Subcutaneous abdominal adipose tissue (tissue), 5 donors: Measurements from ENCODE around the gene TTC34.
"Not testable (repeated sequence)": the region's sequence is repeated elsewhere in the genome, so short reads cannot be mapped to it uniquely, and the experiment has no call there.

Source experiments
- H3K27ac ChIP-seq: one replicate; pipeline ENCODE4 v1.7.0; 2013; ENCODE audit warnings: low read depth, mild to moderate bottlenecking, inconsistent platforms, low read length, moderate library complexity
- H3K27me3 ChIP-seq, 5 donors: one replicate each; pipeline ENCODE4 v1.7.0; 2013; ENCODE audit warnings: low read length in 5 of 5, inconsistent platforms in 1 of 5; ENCODE audit not compliant: control insufficient read depth in 5 of 5, insufficient read depth in 4 of 5
- H3K36me3 ChIP-seq, 5 donors: one replicate each; pipeline ENCODE4 v1.7.0; 2013; ENCODE audit warnings: low read length in 5 of 5; ENCODE audit not compliant: control insufficient read depth in 5 of 5, insufficient read depth in 5 of 5
- H3K4me1 ChIP-seq, 5 donors: one replicate each; pipeline ENCODE4 v1.7.0; 2013; ENCODE audit warnings: low read length in 5 of 5, mild to moderate bottlenecking in 3 of 5, moderate library complexity in 1 of 5; ENCODE audit not compliant: control insufficient read depth in 5 of 5, insufficient read depth in 5 of 5
- H3K4me3 ChIP-seq, 5 donors: one replicate each; pipeline ENCODE4 v1.7.0; 2013; ENCODE audit warnings: low read length in 5 of 5, low read depth in 1 of 5
- H3K9ac ChIP-seq, 5 donors: one replicate each; pipeline ENCODE4 v1.7.0; 2013; ENCODE audit warnings: low read length in 5 of 5, mild to moderate bottlenecking in 4 of 5, moderate library complexity in 3 of 5
- H3K9me3 ChIP-seq, 5 donors: one replicate each; pipeline ENCODE4 v1.7.0; 2013; ENCODE audit warnings: low read length in 5 of 5; ENCODE audit not compliant: control insufficient read depth in 5 of 5
- donor health status: healthy.
- donor health status: healthy.
- donor health status: healthy.
- donor health status: healthy.
- donor health status: healthy.

TTC34 gene

DNA sequence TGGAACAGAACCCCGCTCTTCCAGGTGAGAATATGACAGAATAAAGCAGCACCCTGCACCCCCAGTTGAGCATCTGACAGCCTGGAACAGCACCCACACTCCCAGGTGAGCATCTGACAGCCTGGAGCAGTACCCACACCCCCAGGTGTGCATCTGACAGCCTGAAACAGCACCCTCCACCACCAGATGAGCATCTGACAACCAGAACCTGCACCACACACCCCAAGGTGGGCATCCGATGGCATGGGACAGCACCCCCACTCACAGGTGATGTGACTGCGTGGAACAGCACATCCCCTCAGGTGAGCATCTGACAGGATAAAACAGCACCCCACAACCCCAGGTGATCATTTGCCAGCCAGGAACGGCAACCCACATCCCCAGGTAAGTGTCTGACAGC, 26.2 kb downstream of the TTC34 start:
- H3K27me3 ChIP-seq, H3K9ac ChIP-seq, H3K27ac ChIP-seq, H3K4me3 ChIP-seq, H3K4me1 ChIP-seq, H3K36me3 ChIP-seq, H3K9me3 ChIP-seq: not testable (repeated sequence)

GRCh38 chr1:2768052-2768451, 33.4 kb downstream of the TTC34 start:
- H3K36me3 ChIP-seq, H3K27ac ChIP-seq, H3K4me3 ChIP-seq, H3K4me1 ChIP-seq, H3K27me3 ChIP-seq, H3K9ac ChIP-seq, H3K9me3 ChIP-seq: not testable (repeated sequence)

DNA sequence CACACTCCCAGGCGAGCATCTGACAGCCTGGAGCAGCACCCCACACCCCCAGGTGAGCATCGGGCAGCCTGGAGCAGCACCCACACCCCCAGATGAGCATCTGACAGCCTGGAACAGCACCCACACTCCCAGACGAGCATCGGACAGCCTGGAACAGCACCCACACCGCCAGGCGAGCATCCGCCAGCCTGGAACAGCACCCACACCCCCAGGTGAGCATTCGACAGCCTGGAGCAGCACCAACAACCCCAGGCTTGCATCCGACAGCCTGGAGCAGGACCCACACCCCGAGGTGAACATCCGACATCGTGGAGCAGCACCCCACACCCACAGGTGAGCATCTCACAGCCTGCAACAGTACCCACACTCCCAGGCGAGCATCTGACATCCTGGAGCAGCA, 42.1 kb downstream of the TTC34 start:
- H3K9ac ChIP-seq, H3K4me1 ChIP-seq, H3K9me3 ChIP-seq, H3K27me3 ChIP-seq, H3K4me3 ChIP-seq, H3K36me3 ChIP-seq, H3K27ac ChIP-seq: not testable (repeated sequence)

DNA sequence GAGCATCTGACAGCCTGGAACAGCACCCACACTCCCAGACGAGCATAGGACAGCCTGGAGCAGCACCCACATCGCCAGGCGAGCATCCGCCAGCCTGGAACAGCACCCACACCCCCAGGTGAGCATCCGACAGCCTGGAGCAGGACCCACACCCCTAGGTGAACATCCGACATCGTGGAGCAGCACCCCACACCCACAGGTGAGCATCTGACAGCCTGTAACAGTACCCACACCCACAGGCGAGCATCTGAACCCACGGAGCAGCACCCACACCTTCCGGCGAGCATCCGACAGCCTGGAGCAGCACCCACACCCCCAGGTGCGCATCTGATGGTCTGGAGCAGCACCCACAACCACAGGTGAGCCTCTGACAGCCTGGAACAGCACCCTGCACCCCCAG, 44.0 kb downstream of the TTC34 start:
- not testable (repeated sequence) for H3K9ac ChIP-seq, H3K4me1 ChIP-seq, H3K9me3 ChIP-seq, H3K4me3 ChIP-seq, H3K27ac ChIP-seq, H3K36me3 ChIP-seq, H3K27me3 ChIP-seq

DNA sequence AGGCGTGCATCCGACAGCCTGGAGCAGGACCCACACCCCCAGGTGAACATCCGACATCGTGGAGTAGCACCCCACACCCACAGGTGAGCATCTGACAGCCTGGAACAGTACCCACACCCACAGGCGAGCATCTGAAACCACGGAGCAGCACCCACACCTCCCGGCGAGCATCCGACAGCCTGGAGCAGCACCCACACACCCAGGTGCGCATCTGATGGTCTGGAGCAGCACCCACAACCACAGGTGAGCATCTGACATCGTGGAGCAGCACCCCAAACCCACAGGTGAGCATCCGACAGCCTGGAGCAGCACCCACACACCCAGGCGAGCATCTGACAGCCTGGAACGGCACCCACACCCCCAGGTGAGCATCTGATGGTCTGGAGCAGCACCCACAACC, 46.1 kb downstream of the TTC34 start:
- H3K36me3 ChIP-seq, H3K9me3 ChIP-seq, H3K27ac ChIP-seq, H3K4me1 ChIP-seq, H3K9ac ChIP-seq, H3K4me3 ChIP-seq, H3K27me3 ChIP-seq: not testable (repeated sequence)

GRCh38 chr1:2754597-2754996, 46.9 kb downstream of the TTC34 start:
- H3K9me3 ChIP-seq, H3K36me3 ChIP-seq, H3K27ac ChIP-seq, H3K27me3 ChIP-seq, H3K4me1 ChIP-seq, H3K4me3 ChIP-seq, H3K9ac ChIP-seq: not testable (repeated sequence)

DNA sequence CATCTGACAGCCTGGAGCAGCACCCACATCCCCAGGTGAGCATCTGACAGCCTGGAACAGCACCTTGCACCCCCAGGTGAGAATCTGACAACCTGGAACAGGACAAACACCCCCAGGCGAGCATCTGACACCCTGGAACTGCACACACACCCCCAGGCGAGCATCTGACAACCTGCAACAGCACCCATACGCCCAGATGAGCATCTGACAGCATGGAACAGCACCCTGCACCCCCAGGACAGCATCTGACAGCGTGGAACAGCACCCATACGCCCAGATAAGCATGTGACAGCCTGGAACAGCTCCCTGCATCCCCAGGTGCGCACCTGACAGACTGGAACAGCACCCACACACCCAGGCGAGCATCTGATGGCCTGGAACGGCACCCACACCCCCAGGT, 49.0 kb downstream of the TTC34 start:
- not testable (repeated sequence) for H3K27ac ChIP-seq, H3K27me3 ChIP-seq, H3K9ac ChIP-seq, H3K36me3 ChIP-seq, H3K9me3 ChIP-seq, H3K4me3 ChIP-seq, H3K4me1 ChIP-seq

GRCh38 chr1:2751866-2752265, 49.6 kb downstream of the TTC34 start:
- not testable (repeated sequence) for H3K27me3 ChIP-seq, H3K9ac ChIP-seq, H3K4me1 ChIP-seq, H3K9me3 ChIP-seq, H3K4me3 ChIP-seq, H3K27ac ChIP-seq, H3K36me3 ChIP-seq

- not testable (repeated sequence) for H3K4me3 ChIP-seq, H3K9me3 ChIP-seq, H3K27ac ChIP-seq, H3K36me3 ChIP-seq, H3K4me1 ChIP-seq, H3K27me3 ChIP-seq, H3K9ac ChIP-seq
These were observed 50.4 kb downstream of the TTC34 start for GRCh38 chr1:2750766-2751730.

GRCh38 chr1:2750041-2750680, 51.3 kb downstream of the TTC34 start:
- not testable (repeated sequence) for H3K27ac ChIP-seq, H3K27me3 ChIP-seq, H3K36me3 ChIP-seq, H3K9ac ChIP-seq, H3K4me3 ChIP-seq, H3K9me3 ChIP-seq, H3K4me1 ChIP-seq
